ENCODE measurements around the gene SPINK8. TPM values are rescaled to one million over a fixed set of nuclear protein-coding genes. Genes with fewer than 3 reads are reported as not detected.

Gene SPINK8
- total RNA-seq, 2 experiments from 2014 or later, result not detected

- CTCF ChIA-PET, result interaction anchor here (0.9 kb wide), 1 partner anchor 38 kb away, joined by 4 read pairs; no protein-coding TSS in a partner anchor
- peaks cover 35% of the 10 kb centered on the region for H3K27me3 Mint-ChIP-seq
- peaks cover 10% of the 10 kb centered on the region for H3K4me1 Mint-ChIP-seq
- DNase-seq (no peak), ATAC-seq (no peak)
- H3K36me3 Mint-ChIP-seq, result no peaks in the 10 kb centered on the region
- H3K4me3 Mint-ChIP-seq, result no peak overlapping the region
- no peak overlapping the region for H3K27ac Mint-ChIP-seq
- H3K9me3 Mint-ChIP-seq (ENCODE audit: low read depth), result no peaks in the 10 kb centered on the region
Observed at GRCh38 chr3:48306290-48306689, 27.2 kb downstream of the SPINK8 start.

DNA sequence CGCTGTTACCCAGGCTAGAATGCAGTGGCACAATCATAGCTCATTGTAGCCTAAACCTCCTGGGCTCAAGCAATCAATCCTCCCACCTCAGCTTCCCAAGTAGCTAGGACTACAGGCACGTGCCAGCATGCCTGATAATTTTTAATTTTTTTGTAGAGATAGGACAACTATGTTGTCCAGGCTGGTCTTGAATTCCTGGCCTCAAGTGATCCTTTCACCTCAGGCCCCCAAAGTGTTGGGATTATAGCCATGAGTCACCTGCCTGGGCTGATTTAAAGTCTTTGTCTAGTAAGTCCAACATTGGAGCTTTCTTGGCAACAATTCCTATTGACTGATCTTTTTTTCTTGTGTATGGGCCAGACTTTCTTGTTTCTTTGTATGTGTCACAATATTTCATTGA, 28.1 kb downstream of the SPINK8 start:
- CTCF ChIA-PET, result interaction anchor here (0.9 kb wide), 1 partner anchor 39 kb away, joined by 4 read pairs; no protein-coding TSS in a partner anchor
- Mint-ChIP-seq H3K36me3 (no peaks in the 10 kb centered on the region), H3K4me3 (no peak overlapping the region), H3K9me3 (ENCODE audit: low read depth) (no peaks in the 10 kb centered on the region), H3K27me3 (peaks cover 28% of the 10 kb centered on the region), H3K4me1 (peaks cover 11% of the 10 kb centered on the region), H3K27ac (no peak overlapping the region)
- no peak for ATAC-seq
- DNase-seq, result no peak

- H3K36me3 Mint-ChIP-seq, result peaks cover 5% of the 10 kb centered on the region
- CTCF ChIA-PET, result interaction anchor here (0.6 kb wide), 1 partner anchor 365 kb away, joined by 4 read pairs; no protein-coding TSS in a partner anchor
Observed at GRCh38 chr3:48303021-48303420, 30.4 kb downstream of the SPINK8 start.

GRCh38 chr3:48301800-48302166, 31.7 kb downstream of the SPINK8 start:
- peak; percentile 10 for ATAC-seq

More at GRCh38 chr3:48303021-48303420, 30.4 kb downstream of the SPINK8 start:
- Mint-ChIP-seq H3K27ac (no peak overlapping the region), H3K4me1 (peaks cover 29% of the 10 kb centered on the region), H3K4me3 (peak overlapping the region; percentile 81), H3K27me3 (peaks cover 16% of the 10 kb centered on the region), H3K9me3 (ENCODE audit: low read depth) (no peaks in the 10 kb centered on the region)
- DNase-seq (no peak), ATAC-seq (no peak)

DNA sequence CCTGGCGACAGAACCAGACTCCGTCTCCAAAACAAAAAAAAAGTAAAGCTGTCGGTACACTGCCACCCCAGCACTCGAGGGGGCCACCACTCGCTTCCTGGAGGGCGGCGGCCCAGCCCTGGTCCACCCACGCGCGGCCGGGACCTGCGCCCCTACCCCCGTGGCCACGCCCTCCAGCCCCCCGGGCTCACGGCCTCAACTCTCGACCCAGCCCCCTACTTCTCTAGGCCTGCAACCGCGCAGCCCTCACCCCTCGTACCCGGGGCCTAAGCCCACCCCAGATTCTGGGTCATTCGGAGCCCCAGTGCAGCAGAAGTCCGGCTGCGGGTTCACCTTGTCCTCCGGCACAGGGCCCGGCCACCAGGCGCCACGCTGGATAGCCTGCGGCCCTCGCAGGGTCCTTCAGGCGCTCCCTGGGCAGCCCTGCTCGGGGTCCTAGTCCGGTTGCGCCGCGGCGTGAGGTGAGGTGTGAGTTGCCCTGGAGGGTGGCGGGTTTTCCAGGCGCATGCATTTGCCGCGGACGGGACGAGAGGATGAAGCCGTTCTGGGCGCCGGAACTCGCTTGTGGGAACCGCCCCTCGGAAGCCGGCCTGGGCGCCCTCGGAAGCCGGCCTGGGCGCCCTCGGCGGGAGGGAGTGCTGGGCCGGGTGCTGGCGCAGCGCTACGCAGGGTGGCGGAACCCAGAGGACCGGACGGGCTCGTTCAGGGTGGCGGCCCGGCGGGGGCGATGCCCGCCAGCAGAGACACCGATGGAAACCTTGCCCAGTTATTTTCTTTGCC, 32.3 kb downstream of the SPINK8 start, which contains the start of gene NME6:
Gene NME6, minus strand, starts transcription at position 348 of the 780 bp plus-strand sequence.
- peaks cover 19% of the 10 kb centered on the region for H3K36me3 Mint-ChIP-seq
- DNase-seq (peak; percentile 95), ATAC-seq (peak; percentile 90)
- peak within 1 kb of the TSS; percentile 81 for H3K4me3 Mint-ChIP-seq
- CTCF ChIA-PET, result interaction anchor here (1.2 to 2.9 kb wide), 4 partner anchors 28 to 176 kb away, joined by 3 to 28 read pairs (median 4); no protein-coding TSS in a partner anchor
- peaks cover 39% of the 10 kb centered on the region for H3K4me1 Mint-ChIP-seq
- H3K27me3 Mint-ChIP-seq, result peaks cover 9% of the 10 kb centered on the region
- H3K9me3 Mint-ChIP-seq (ENCODE audit: low read depth), result no peaks in the 10 kb centered on the region
- peak within 1 kb of the TSS; percentile 94 for H3K27ac Mint-ChIP-seq

More at GRCh38 chr3:48301800-48302166, 31.7 kb downstream of the SPINK8 start:
- Mint-ChIP-seq H3K4me3 (peak overlapping the region; percentile 81), H3K4me1 (peaks cover 39% of the 10 kb centered on the region), H3K9me3 (ENCODE audit: low read depth) (no peaks in the 10 kb centered on the region), H3K27ac (peak overlapping the region; percentile 73), H3K27me3 (peaks cover 13% of the 10 kb centered on the region), H3K36me3 (peaks cover 15% of the 10 kb centered on the region)
- DNase-seq, result no peak
- CTCF ChIA-PET, result interaction anchor here (1.2 to 2.9 kb wide), 2 partner anchors 28 to 134 kb away, joined by 5 to 28 read pairs; no protein-coding TSS in a partner anchor

- CTCF ChIA-PET, result interaction anchor here (0.9 to 2.9 kb wide), 11 partner anchors 9 to 362 kb away, joined by 3 to 28 read pairs (median 3); partner anchors contain the start of genes CCDC51 and TMA7
- H3K36me3 Mint-ChIP-seq, result peaks cover 21% of the 10 kb centered on the region
Observed at GRCh38 chr3:48299746-48300712, 33.4 kb downstream of the SPINK8 start.

DNA sequence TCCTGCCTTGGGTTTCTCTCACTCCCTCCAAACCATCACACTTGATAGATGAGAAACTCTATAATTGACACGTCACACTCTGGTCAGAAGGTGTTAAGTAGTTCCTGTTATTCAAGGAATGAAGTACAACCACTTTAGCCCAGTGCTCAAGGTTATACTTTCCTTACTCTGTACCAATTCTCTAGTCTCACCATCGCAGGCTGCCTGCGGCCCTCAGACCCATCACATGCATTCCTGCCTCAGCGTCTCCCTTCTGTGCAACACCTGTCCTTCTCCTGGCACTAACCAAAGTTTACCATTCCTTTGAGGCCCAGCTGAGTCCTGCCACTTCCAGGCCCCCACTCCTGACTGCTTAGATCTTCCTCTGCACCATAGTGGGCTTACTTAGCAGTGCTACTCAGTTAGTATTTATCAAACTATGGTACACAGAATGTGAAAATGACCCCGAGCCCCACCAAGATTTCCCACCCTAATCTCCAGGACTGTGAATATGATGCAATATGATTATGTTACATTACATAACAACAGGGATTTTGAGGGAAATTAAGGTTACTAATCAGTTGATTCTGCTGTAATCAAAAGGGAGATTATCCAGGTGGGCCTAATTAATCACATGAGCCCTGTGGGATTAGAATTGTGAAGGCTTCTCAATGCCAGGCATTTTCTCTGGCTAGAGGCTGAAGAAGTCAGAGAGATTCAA, 36.2 kb downstream of the SPINK8 start:
- Mint-ChIP-seq H3K4me1 (peaks cover 34% of the 10 kb centered on the region), H3K4me3 (no peak overlapping the region), H3K36me3 (peaks cover 38% of the 10 kb centered on the region)

More at GRCh38 chr3:48299746-48300712, 33.4 kb downstream of the SPINK8 start:
- peak; percentile 62 for DNase-seq
- H3K27me3 Mint-ChIP-seq, result peaks cover 4% of the 10 kb centered on the region
- H3K9me3 Mint-ChIP-seq (ENCODE audit: low read depth), result no peaks in the 10 kb centered on the region
- peak overlapping the region; percentile 94 for H3K27ac Mint-ChIP-seq
- H3K4me1 Mint-ChIP-seq, result peaks cover 39% of the 10 kb centered on the region
- peak overlapping the region; percentile 81 for H3K4me3 Mint-ChIP-seq
- ATAC-seq, result peak; percentile 24

GRCh38 chr3:48296699-48297098, 36.8 kb downstream of the SPINK8 start:
- H3K27ac Mint-ChIP-seq, result no peak overlapping the region
- H3K27me3 Mint-ChIP-seq, result no peaks in the 10 kb centered on the region
- H3K4me3 Mint-ChIP-seq, result no peak overlapping the region
- peaks cover 30% of the 10 kb centered on the region for H3K4me1 Mint-ChIP-seq
- peaks cover 42% of the 10 kb centered on the region for H3K36me3 Mint-ChIP-seq
- DNase-seq, result no peak
- no peaks in the 10 kb centered on the region for H3K9me3 Mint-ChIP-seq (ENCODE audit: low read depth)
- CTCF ChIA-PET, result no interaction called here
- ATAC-seq, result no peak

More for the DNA sequence above, 36.2 kb downstream of the SPINK8 start:
- DNase-seq (no peak), ATAC-seq (no peak)
- Mint-ChIP-seq H3K27me3 (no peaks in the 10 kb centered on the region), H3K9me3 (ENCODE audit: low read depth) (no peaks in the 10 kb centered on the region), H3K27ac (no peak overlapping the region)
- CTCF ChIA-PET, result interaction anchor here (1.0 to 1.3 kb wide), 2 partner anchors 103 to 139 kb away, joined by 3 to 6 read pairs; no protein-coding TSS in a partner anchor

DNA sequence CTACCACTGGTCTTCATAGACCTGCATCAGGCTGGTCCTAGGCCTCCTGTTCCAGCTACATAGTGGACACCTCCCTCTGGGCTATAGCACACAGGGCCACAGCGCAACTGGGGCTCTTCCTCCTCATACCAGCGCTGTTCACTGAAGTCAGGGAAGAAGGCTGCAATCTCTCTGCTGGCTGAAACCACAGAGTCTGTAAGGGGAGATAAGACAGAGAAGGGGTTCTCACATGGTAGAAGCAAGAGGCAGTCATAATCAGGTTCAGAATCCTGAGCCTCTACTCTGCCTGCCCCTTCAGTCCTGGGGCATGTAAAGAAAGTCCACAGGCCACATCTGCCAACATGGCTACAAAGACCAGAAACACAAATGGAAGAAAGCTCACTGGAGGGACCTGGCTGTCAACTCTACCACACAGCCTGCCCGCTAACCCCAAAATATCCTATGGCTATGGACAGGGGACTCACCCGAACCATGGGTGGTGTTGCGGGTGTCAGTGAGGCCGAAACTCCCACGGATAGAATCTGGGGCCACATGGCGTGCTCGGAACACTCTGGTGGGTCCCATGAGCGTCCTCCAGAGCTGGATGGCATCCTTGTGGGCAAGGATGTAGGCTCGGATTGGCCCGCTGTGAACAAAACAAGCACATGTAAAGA, 38.7 kb downstream of the SPINK8 start:
- Mint-ChIP-seq H3K9me3 (ENCODE audit: low read depth) (no peaks in the 10 kb centered on the region), H3K27ac (no peak overlapping the region), H3K27me3 (no peaks in the 10 kb centered on the region), H3K4me1 (peaks cover 22% of the 10 kb centered on the region), H3K36me3 (peaks cover 41% of the 10 kb centered on the region), H3K4me3 (no peak overlapping the region)
- CTCF ChIA-PET, result interaction anchor here (1.1 kb wide), 1 partner anchor 141 kb away, joined by 5 read pairs; no protein-coding TSS in a partner anchor
- DNase-seq (no peak), ATAC-seq (no peak)

DNA sequence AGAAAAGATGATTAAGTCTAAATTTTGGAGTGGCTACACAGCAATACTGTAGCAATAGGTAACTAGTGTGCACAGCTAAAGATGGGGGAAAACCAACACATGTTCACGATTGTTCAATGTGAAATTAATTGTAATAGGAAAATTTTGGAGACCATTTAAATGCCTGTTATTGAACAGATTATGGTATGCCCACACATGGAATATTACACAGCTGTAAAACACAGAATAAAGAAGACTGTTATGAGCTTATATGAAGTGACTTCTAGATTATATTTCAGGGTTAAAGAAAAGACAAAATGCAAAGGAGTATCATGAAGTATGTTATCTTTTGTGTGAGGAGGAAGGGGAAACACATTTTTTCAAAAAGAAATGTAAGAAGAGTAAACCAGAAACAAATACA, 43.8 kb downstream of the SPINK8 start:
- CTCF ChIA-PET, result interaction anchor here (1.3 kb wide), 1 partner anchor 147 kb away, joined by 3 read pairs; no protein-coding TSS in a partner anchor
- H3K36me3 Mint-ChIP-seq, result peaks cover 31% of the 10 kb centered on the region
- no peak overlapping the region for H3K4me3 Mint-ChIP-seq
- ATAC-seq (no peak), DNase-seq (no peak)
- H3K4me1 Mint-ChIP-seq, result no peaks in the 10 kb centered on the region
- H3K27me3 Mint-ChIP-seq, result no peaks in the 10 kb centered on the region
- H3K9me3 Mint-ChIP-seq (ENCODE audit: low read depth), result no peaks in the 10 kb centered on the region
- no peak overlapping the region for H3K27ac Mint-ChIP-seq

DNA sequence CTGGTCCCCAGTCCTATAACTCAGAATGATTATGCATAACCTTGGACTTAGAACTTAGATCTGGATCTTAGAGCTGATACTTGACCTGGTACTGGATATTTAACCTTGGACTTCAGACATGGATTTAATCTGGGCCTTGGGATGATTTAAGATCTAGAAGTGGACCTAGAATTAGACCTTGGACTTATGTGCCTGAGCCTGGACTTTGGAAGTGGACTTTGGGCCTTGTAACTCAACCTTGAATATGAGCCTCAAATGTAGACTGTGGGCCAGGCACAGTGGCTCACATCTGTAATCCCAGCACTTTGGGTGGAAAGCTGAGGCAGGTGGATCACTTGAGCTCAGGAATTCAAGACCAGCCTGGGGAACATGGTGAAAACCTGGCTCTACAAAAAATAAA, 46.4 kb downstream of the SPINK8 start:
- Mint-ChIP-seq H3K36me3 (peaks cover 16% of the 10 kb centered on the region), H3K27me3 (no peaks in the 10 kb centered on the region), H3K4me3 (no peak overlapping the region), H3K4me1 (peaks cover 1% of the 10 kb centered on the region), H3K9me3 (ENCODE audit: low read depth) (no peaks in the 10 kb centered on the region), H3K27ac (no peak overlapping the region)
- CTCF ChIA-PET, result interaction anchor here (1.3 to 1.5 kb wide), 2 partner anchors 13 to 149 kb away, joined by 4 read pairs; no protein-coding TSS in a partner anchor
- ATAC-seq (no peak), DNase-seq (no peak)

GRCh38 chr3:48286308-48286707, 47.2 kb downstream of the SPINK8 start:
- H3K4me1 Mint-ChIP-seq, result peaks cover 3% of the 10 kb centered on the region
- H3K36me3 Mint-ChIP-seq, result peaks cover 14% of the 10 kb centered on the region
- no peaks in the 10 kb centered on the region for H3K27me3 Mint-ChIP-seq
- DNase-seq, result no peak
- no peaks in the 10 kb centered on the region for H3K9me3 Mint-ChIP-seq (ENCODE audit: low read depth)
- H3K4me3 Mint-ChIP-seq, result no peak overlapping the region
- CTCF ChIA-PET, result interaction anchor here (1.3 kb wide), 1 partner anchor 12 kb away, joined by 4 read pairs; no protein-coding TSS in a partner anchor
- H3K27ac Mint-ChIP-seq, result no peak overlapping the region
- ATAC-seq, result no peak

Measured in activated CD8-positive, alpha-beta memory T cell treated with anti-CD3 and anti-CD28 coated beads, Interleukin-2, amount 10 ng/mL, durations not matched to agents 7 days and 5 days (primary cell).